ENCODE measurements around the gene MS4A6E.

Gene MS4A6E

GRCh38 chr11:60376601-60377000 is 49.5 kb downstream of the MS4A6E start:
- DNase-seq, result no peak

GRCh38 chr11:60377401-60378136 is 50.5 kb downstream of the MS4A6E start:
- DNase-seq, result no peak

DNA sequence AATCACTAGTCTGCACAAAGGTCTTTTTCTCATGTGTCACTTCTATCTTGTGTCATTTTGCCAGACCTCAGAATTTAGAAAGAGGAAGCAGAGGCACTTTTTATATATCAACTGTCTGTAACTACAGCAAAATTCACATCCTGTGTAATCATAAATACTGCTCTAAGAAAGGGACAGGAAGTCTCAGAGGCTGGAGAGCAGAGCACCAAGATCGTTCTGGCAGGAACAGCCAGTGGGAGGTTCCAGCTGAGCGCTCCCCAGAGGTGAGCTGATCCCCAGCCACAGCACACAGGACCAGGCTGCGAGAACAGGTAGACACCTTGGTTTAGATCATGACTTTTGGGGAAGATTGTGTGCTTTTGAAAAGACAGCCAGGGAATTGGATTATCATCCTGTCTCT is 51.3 kb downstream of the MS4A6E start, which contains the start of gene MS4A7:
TSS of gene MS4A7 (plus strand) at position 179 of the 400 bp plus-strand sequence. CDS start 4,610 bp downstream, outside the sequence.
- DNase-seq, result no peak

DNA sequence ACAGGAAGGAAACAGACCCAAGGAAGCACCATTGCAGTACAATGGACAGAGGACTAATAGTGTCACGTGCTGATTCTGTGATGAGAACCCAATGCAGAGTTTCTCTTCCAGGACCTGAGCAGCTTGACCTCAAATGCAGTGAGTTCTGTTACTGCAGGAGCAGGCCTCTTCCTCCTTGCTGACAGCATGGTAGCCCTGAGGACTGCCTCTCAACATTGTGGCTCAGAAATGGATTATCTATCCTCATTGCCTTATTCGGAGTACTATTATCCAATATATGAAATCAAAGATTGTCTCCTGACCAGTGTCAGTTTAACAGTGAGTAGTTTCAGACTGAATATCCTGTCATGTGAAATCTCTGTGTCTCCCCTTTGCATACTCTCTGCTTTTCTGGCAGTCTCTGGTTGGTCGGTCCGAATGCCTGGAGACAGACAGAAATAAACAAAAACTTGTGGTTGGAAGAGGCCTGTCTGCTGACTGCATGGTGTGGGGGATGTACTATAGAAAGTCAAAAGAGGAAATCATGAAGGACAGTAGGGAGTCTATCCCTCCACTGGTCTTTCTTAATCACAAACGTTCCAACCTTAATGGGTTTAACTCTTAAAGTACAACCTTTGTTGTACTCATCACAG is 62.3 kb downstream of the MS4A6E start:
- DNase-seq, result no peak

GRCh38 chr11:60390419-60390818 is 63.4 kb downstream of the MS4A6E start:
- no peak for DNase-seq
